ENCODE results near the gene CP.

Gene CP

GRCh38 chr3:149179220-149179619, 42.4 kb downstream of the CP start:
- DNase-seq, result no peak

- no peak for DNase-seq
Observed at GRCh38 chr3:149177122-149177521, 44.5 kb downstream of the CP start.

GRCh38 chr3:149174901-149175300, 46.7 kb downstream of the CP start:
- DNase-seq, result no peak

- no peak for DNase-seq
Observed at GRCh38 chr3:149170672-149171071, 51.0 kb downstream of the CP start.

- no peak for DNase-seq
Observed at GRCh38 chr3:149167898-149168297, 53.7 kb downstream of the CP start.

- DNase-seq, result no peak
Observed at GRCh38 chr3:149163066-149163465, 58.6 kb downstream of the CP start.

- DNase-seq, result no peak
Observed at GRCh38 chr3:149162007-149162406, 59.6 kb downstream of the CP start.

- DNase-seq, result no peak
Observed at GRCh38 chr3:149160754-149161300, 60.8 kb downstream of the CP start.

- DNase-seq, result no peak
Observed at GRCh38 chr3:149153402-149153801, 68.2 kb downstream of the CP start.

GRCh38 chr3:149152420-149152819, 69.2 kb downstream of the CP start:
- no peak for DNase-seq

GRCh38 chr3:149151843-149152242, 69.8 kb downstream of the CP start:
- no peak for DNase-seq

- no peak for DNase-seq
Observed at GRCh38 chr3:149150436-149150835, 71.2 kb downstream of the CP start.

GRCh38 chr3:149145974-149146373, 75.7 kb downstream of the CP start:
- DNase-seq, result no peak

GRCh38 chr3:149145356-149145755, 76.3 kb downstream of the CP start:
- DNase-seq, result no peak

- no peak for DNase-seq
Observed at GRCh38 chr3:149142682-149143081, 78.9 kb downstream of the CP start.

GRCh38 chr3:149134575-149134974, 87.1 kb downstream of the CP start:
- no peak for DNase-seq

- no peak for DNase-seq
Observed at GRCh38 chr3:149131589-149131988, 90.0 kb downstream of the CP start.

- DNase-seq, result peak; percentile 79
Observed at GRCh38 chr3:149129326-149130205, 92.1 kb downstream of the CP start, which contains the start of gene HPS3. Gene HPS3 (plus strand): TSS chr3:149129638. CDS start chr3:149129724, 86 bp downstream.

- no peak for DNase-seq
Observed at GRCh38 chr3:149128821-149129220, 92.8 kb downstream of the CP start.

GRCh38 chr3:149122721-149123578, 98.7 kb downstream of the CP start:
- no peak for DNase-seq

Data from T-helper 9 cell (primary cell).